GM12874 (cell line): Measurements from ENCODE around the gene RPIA.

ENCODE experiments used
- CTCF ChIP-seq: IDR thresholded peaks from 2 replicates; pipeline ENCODE4 v1.5.1; 2011; ENCODE audit warnings: low read depth, mild to moderate bottlenecking, control low read depth, low read length, moderate library complexity; ENCODE audit not compliant: insufficient read depth

The RPIA gene

GRCh38 chr2:88720399-88720798 lies 28.9 kb downstream of the RPIA start:
- TF ChIP-seq CTCF, result no peak

GRCh38 chr2:88721268-88721667 lies 29.8 kb downstream of the RPIA start:
- no peak for TF ChIP-seq CTCF

- TF ChIP-seq CTCF, result no peak
Measured at GRCh38 chr2:88724643-88725332, 33.3 kb downstream of the RPIA start.

GRCh38 chr2:88729061-88729745 lies 37.7 kb downstream of the RPIA start:
- TF ChIP-seq CTCF, result no peak

GRCh38 chr2:88733155-88733902 lies 41.9 kb downstream of the RPIA start:
- no peak for TF ChIP-seq CTCF

- TF ChIP-seq CTCF, result no peak
Measured at GRCh38 chr2:88735133-88735532, 43.7 kb downstream of the RPIA start.

- TF ChIP-seq CTCF, result no peak
Measured at GRCh38 chr2:88735853-88736252, 44.4 kb downstream of the RPIA start.
